Sigmoid colon (tissue), 7 donors: Measurements from ENCODE around the gene CCNG2. TPM values are rescaled to one million over a fixed set of nuclear protein-coding genes. Genes with fewer than 3 reads are reported as not detected.

ENCODE experiments used
- DNase-seq: peaks from one replicate; pipeline ENCODE4 v3.0.0-alpha.2; 2019
- H3K27ac ChIP-seq, 4 donors: fragments of 200-600 bp; sonication (generic); one replicate each; pipeline ENCODE4 v1.5.1; 2016 to 2019; ENCODE audit warnings: mild to moderate bottlenecking in 1 of 4
- H3K27me3 ChIP-seq, 3 donors: fragments of 200-600 bp; sonication (generic); one replicate each; pipeline ENCODE4 v1.5.1; 2019; ENCODE audit warnings: mild to moderate bottlenecking in 1 of 3
- H3K36me3 ChIP-seq, 4 donors: fragments of 200-600 bp; sonication (generic); one replicate each; pipeline ENCODE4 v1.5.1; 2016 to 2019
- H3K4me1 ChIP-seq, 4 donors: fragments of 200-600 bp; sonication (generic); one replicate each; pipeline ENCODE4 v1.5.1; 2017 to 2019
- H3K4me3 ChIP-seq, 4 donors: fragments of 200-600 bp; sonication (generic); one replicate each; pipeline ENCODE4 v1.5.1; 2017 to 2019; ENCODE audit warnings: mild to moderate bottlenecking in 2 of 4, moderate library complexity in 1 of 4
- H3K9me3 ChIP-seq, 4 donors: fragments of 200-600 bp in 3 of 4; sonication (generic) in 3 of 4; one replicate each; pipeline versions ENCODE4 v1.5.1 to v1.6.1; 2013 to 2019
- CTCF ChIP-seq, 4 experiments: fragments of 450-650 bp in 3 of 4; fragments of 200-600 bp in 1 of 4; IDR thresholded peaks; one replicate each; pipeline ENCODE4 v1.5.1; 2016 to 2019; ENCODE audit warnings: antibody characterized with exemption in 4 of 4, mild to moderate bottlenecking in 3 of 4, moderate library complexity in 2 of 4
- EP300 ChIP-seq, 4 donors: sonication (generic); formaldehyde crosslinking; IDR thresholded peaks; one replicate each; pipeline ENCODE4 v1.6.1; 2017; ENCODE audit warnings: antibody characterized with exemption in 4 of 4
- POLR2A ChIP-seq, 2 donors: fragments of 450-650 bp; IDR thresholded peaks; one replicate each; pipeline ENCODE4 v1.6.1; 2016; ENCODE audit warnings: antibody characterized with exemption in 2 of 2, mild to moderate bottlenecking in 2 of 2, moderate library complexity in 2 of 2
- POLR2AphosphoS5 ChIP-seq, 4 donors: sonication (generic); formaldehyde crosslinking; IDR thresholded peaks; one replicate each; pipeline ENCODE4 v1.6.1; 2017; ENCODE audit warnings: antibody characterized with exemption in 4 of 4
- WGBS, 2 donors: extraction: QIAGEN DNeasy Blood & Tissue Kit; methylation state at CpG; one replicate each; pipeline ENCODE4 v1.1.7; 2013; 5-methylcytosine and 5-hydroxymethylcytosine counted together
- intact Hi-C: fragments of 100-400 bp; cut with DNase I; formaldehyde crosslinking; loops from one replicate; pipeline ENCODE4 v1.15.1; 2023
- polyA plus RNA-seq, 3 donors: library from polyadenylated mRNA; stranded (reverse); fragments of 200-250 nt; gene quantifications; one replicate each; pipeline ENCODE4 v1.2.3, GENCODE V29; 2013
- total RNA-seq, 4 donors: library from RNA; depleted of rRNA; stranded (reverse); fragments of >200 nt; gene quantifications; one replicate each; pipeline ENCODE4 v1.1.0, GENCODE V29; 2016
- donor health status: healthy with polysubstance abuse.
- donor health status: Bipolar disorder and iron deficiency.
- donor health status: healthy.

The CCNG2 gene, protein sequence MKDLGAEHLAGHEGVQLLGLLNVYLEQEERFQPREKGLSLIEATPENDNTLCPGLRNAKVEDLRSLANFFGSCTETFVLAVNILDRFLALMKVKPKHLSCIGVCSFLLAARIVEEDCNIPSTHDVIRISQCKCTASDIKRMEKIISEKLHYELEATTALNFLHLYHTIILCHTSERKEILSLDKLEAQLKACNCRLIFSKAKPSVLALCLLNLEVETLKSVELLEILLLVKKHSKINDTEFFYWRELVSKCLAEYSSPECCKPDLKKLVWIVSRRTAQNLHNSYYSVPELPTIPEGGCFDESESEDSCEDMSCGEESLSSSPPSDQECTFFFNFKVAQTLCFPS
- total RNA-seq (10 to 100 TPM; 25.5 to 30.1 (median 25.7) TPM), polyA plus RNA-seq (10 to 100 TPM; 27.6 to 72.1 (median 49.9) TPM)

DNA sequence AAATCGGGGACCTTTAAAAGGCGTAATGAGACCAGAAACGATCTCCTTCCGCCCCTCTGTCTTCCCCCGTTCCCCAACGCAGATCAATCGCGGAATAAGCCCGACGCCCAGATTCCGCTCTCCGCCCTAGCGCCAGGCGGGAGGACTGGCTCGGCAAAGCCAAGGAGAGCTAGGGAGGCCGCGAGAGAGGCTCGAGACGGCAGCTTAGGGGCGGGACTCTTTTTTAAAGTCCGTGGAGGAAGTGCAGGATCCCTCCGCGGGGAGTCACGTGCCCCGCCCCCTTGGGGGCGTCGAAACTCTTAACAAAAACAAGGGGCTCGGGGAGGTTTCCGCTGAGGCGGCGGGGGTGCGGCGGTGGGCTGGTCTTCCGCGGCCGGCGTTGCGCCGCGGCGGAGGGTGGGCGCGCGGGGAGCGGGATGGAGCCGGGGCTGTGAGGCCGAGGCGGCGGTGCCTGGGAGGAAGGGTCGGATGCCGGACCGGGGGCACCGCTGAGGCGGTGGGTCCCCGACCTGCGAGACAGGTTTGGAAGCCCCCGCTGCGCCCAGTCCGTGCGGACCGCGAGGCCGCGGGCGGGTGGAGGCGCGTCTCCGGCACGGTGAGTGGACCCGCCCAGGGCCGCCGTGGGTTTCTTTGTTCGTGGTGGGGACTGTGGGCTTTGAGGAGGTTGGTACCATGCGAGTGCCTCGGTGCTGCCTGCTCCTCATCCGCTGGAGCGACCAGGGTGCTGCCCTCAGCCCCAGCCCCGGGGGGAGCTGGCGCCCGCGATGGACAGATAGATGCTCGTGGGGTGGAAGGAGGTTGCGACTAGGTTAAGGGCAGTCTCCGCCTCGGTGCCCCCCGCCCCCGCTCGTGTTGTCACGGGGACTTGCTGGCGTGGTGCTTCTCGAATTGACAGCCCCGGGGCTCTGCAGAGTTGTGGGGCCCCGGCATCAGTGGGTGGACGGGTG lies at the start of gene CCNG2:
Gene CCNG2 (plus strand): TSS at position 296 of the 947 bp plus-strand sequence. CDS start 1,326 bp downstream, outside the sequence.
- peaks cover 0 to 28% (median 10%) of the 10 kb centered on the region in 4 donors for H3K4me1 ChIP-seq
- H3K9me3 ChIP-seq: no peaks in the 10 kb centered on the region
- H3K4me3 ChIP-seq: peak within 1 kb of the TSS; percentile 83 to 97 (median 86)
- H3K27ac ChIP-seq: peak within 1 kb of the TSS; percentile 87 to 97 (median 92)
- WGBS, 2 donors: 0% methylated on average over 94 of the region's 94 CpGs
- peaks cover 0 to 26% (median 10%) of the 10 kb centered on the region in 4 donors for H3K36me3 ChIP-seq
- intact Hi-C loops: loop anchor here (1.0 to 10.0 kb wide), 5 partner anchors 65 to 1012 kb away; partner anchors contain the start of genes NUP54 and SEPTIN11
- TF ChIP-seq POLR2A (IDR thresholded peaks at IDR 0.05) (peak; percentile 9 to 45), EP300 (IDR thresholded peaks at IDR 0.05) (peak in 1 of 4 donors; percentile 23), CTCF (IDR thresholded peaks at IDR 0.05) (peak in 1 of 4 experiments; percentile 23), POLR2AphosphoS5 (IDR thresholded peaks at IDR 0.05) (peak; percentile 59 to 68 (median 66))
- peak; percentile 94 for DNase-seq
- no peaks in the 10 kb centered on the region for H3K27me3 ChIP-seq

DNA sequence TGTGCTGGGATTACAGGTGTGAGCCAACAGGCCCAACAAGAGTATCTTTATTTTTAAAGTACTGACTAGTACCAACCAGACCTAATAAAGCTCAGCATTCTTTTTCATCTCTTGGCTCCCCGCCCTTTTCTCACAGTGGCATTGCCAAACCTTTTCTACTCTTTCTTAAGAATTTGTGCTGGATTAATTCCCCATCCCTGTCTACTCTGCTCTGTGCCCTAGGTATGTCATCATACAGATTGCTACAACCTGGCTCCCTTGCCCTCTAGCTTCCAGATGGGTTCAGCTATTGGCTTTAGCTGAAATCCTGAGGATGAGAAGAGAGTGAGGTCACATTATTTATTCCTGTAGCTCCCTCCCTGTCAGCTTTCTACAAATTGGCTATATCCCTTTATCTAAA lies 46.3 kb upstream of the CCNG2 start:
- Histone ChIP-seq H3K36me3 (no peaks in the 10 kb centered on the region), H3K4me3 (no peak overlapping the region), H3K27me3 (no peaks in the 10 kb centered on the region), H3K27ac (no peak overlapping the region), H3K4me1 (peaks cover 0 to 1% (median 0%) of the 10 kb centered on the region in 4 donors), H3K9me3 (no peaks in the 10 kb centered on the region)
- 93 to 100% methylated on average over 1 of the region's 1 CpG for WGBS, 2 donors
- DNase-seq: no peak
- TF ChIP-seq EP300 (IDR thresholded peaks at IDR 0.05) (no peak), POLR2AphosphoS5 (IDR thresholded peaks at IDR 0.05) (no peak), CTCF (IDR thresholded peaks at IDR 0.05) (no peak), POLR2A (IDR thresholded peaks at IDR 0.05) (no peak)
- intact Hi-C loops: no loop called here

DNA sequence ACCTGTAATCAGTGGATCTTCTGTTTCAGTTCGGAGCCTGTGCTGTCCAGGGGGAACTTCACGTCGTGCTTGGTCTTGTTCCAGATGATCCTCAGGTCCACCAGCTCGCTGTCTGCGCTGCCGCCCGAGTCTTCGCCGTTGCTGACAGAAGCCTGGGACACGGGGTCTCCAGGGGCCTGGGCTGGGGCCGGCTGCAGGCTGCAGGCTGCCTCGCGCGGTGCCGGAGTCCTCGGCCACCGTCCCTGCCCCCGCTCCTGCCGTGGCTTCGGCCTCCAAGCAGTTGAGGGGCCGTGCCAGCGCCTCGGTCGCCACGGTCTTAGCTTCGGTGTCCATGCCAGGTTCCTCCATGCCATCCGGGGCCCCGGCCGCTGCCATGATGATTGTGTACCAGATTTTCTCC lies 43.9 kb upstream of the CCNG2 start:
- Histone ChIP-seq H3K4me1 (no peaks in the 10 kb centered on the region), H3K27ac (no peak overlapping the region), H3K36me3 (no peaks in the 10 kb centered on the region), H3K4me3 (no peak overlapping the region), H3K9me3 (no peaks in the 10 kb centered on the region), H3K27me3 (no peaks in the 10 kb centered on the region)
- intact Hi-C loops: no loop called here
- DNase-seq: no peak
- TF ChIP-seq CTCF (IDR thresholded peaks at IDR 0.05): no peak
- TF ChIP-seq POLR2A (IDR thresholded peaks at IDR 0.05): no peak
- no peak for TF ChIP-seq POLR2AphosphoS5 (IDR thresholded peaks at IDR 0.05)
- TF ChIP-seq EP300 (IDR thresholded peaks at IDR 0.05): no peak
- WGBS, 2 donors: 96% methylated on average over 29 of the region's 29 CpGs

GRCh38 chr4:77117721-77118120 lies 39.3 kb upstream of the CCNG2 start:
- no peaks in the 10 kb centered on the region for H3K36me3 ChIP-seq
- H3K4me3 ChIP-seq: no peak overlapping the region
- H3K27ac ChIP-seq: no peak overlapping the region
- intact Hi-C loops: no loop called here
- H3K4me1 ChIP-seq: no peaks in the 10 kb centered on the region
- TF ChIP-seq CTCF (IDR thresholded peaks at IDR 0.05): no peak
- TF ChIP-seq EP300 (IDR thresholded peaks at IDR 0.05): no peak
- TF ChIP-seq POLR2AphosphoS5 (IDR thresholded peaks at IDR 0.05): no peak
- TF ChIP-seq POLR2A (IDR thresholded peaks at IDR 0.05): no peak
- no peaks in the 10 kb centered on the region for H3K27me3 ChIP-seq
- H3K9me3 ChIP-seq: no peaks in the 10 kb centered on the region
- no peak for DNase-seq
